HG03571 (cell line): Measurements from ENCODE around the gene SLC36A3.
"Not testable (repeated sequence)": the region's sequence is repeated elsewhere in the genome, so short reads cannot be mapped to it uniquely, and the experiment has no call there.

Experiments used
- ATAC-seq: cut with Tn5 transposase; IDR thresholded peaks from one replicate; pipeline ENCODE4 v1.9.1; 2021; ENCODE audit not compliant: unreplicated experiment

The SLC36A3 gene

GRCh38 chr5:151303666-151304065, at the start of gene SLC36A3:
TSS of gene SLC36A3 (minus strand) at chr5:151303766. CDS start at chr5:151303354, 412 bp downstream.
- ATAC-seq: no peak

GRCh38 chr5:151351671-151352070, 48.1 kb upstream of the SLC36A3 start:
- ATAC-seq: no peak

- no peak for ATAC-seq
Observed at GRCh38 chr5:151348789-151349188, 45.2 kb upstream of the SLC36A3 start.

- ATAC-seq: no peak
Observed at GRCh38 chr5:151347369-151347768, 43.8 kb upstream of the SLC36A3 start, which contains the start of gene SLC36A2. TSS of gene SLC36A2 (minus strand) at chr5:151347559. CDS start at chr5:151347460, 99 bp downstream.

- no peak for ATAC-seq
Observed at GRCh38 chr5:151345808-151346478, 42.4 kb upstream of the SLC36A3 start.

- ATAC-seq: no peak
Observed at GRCh38 chr5:151345187-151345807, 41.7 kb upstream of the SLC36A3 start.

GRCh38 chr5:151344088-151344487, 40.5 kb upstream of the SLC36A3 start:
- no peak for ATAC-seq

GRCh38 chr5:151340004-151340403, 36.4 kb upstream of the SLC36A3 start:
- no peak for ATAC-seq

GRCh38 chr5:151338734-151339133, 35.2 kb upstream of the SLC36A3 start:
- no peak for ATAC-seq

GRCh38 chr5:151332857-151333256, 29.3 kb upstream of the SLC36A3 start:
- ATAC-seq: no peak

- no peak for ATAC-seq
Observed at GRCh38 chr5:151328734-151329133, 25.2 kb upstream of the SLC36A3 start.

GRCh38 chr5:151327585-151327984, 24.0 kb upstream of the SLC36A3 start:
- no peak for ATAC-seq

- no peak for ATAC-seq
Observed at GRCh38 chr5:151326266-151326665, 22.7 kb upstream of the SLC36A3 start.

GRCh38 chr5:151320481-151320880, 16.9 kb upstream of the SLC36A3 start:
- no peak for ATAC-seq

- peak; percentile 74 for ATAC-seq
Observed at GRCh38 chr5:151318850-151319732, 15.5 kb upstream of the SLC36A3 start.

GRCh38 chr5:151317871-151318270, 14.3 kb upstream of the SLC36A3 start:
- ATAC-seq: no peak

GRCh38 chr5:151315998-151316597, 12.5 kb upstream of the SLC36A3 start:
- peak; percentile 68 for ATAC-seq

GRCh38 chr5:151313357-151313756, 9.8 kb upstream of the SLC36A3 start:
- ATAC-seq: no peak

- no peak for ATAC-seq
Observed at GRCh38 chr5:151312756-151313324, 9.3 kb upstream of the SLC36A3 start.

GRCh38 chr5:151310932-151311331, 7.4 kb upstream of the SLC36A3 start:
- ATAC-seq: no peak

- not testable (repeated sequence) for ATAC-seq
Observed at GRCh38 chr5:151309821-151310220, 6.3 kb upstream of the SLC36A3 start.
